Measurements from ENCODE around the gene KLK2.

Gene KLK2

DNA sequence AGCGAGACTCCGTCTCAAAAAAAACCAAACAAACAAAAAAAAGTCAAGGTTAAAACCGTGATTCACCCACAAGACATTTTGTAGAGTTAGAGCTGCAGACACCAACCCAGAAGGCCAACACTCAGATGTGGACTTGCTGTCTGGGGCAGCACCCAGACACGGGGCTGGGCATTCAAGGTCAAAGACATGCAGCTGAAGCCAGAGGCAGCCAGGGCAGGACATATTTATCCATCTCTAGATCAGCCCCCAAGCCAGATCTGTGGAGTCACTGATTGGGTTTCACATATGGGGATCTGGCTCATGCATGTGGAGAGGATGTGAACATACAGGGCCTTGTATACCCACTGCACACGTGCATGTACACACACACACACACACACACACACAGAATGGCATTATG, 43.4 kb upstream of the KLK2 start:
- Histone ChIP-seq H4K20me1 (ENCODE audit: insufficient read depth, low read length, poor library complexity, severe bottlenecking) (no peaks in the 10 kb centered on the region), H3F3A (ENCODE audit: low read depth) (no peaks in the 10 kb centered on the region), H3K36me3 (ENCODE audit: insufficient read depth, low read length) (no peaks in the 10 kb centered on the region), H3K9me2 (replicated peaks; ENCODE audit: low read depth, low read length) (no peaks in the 10 kb centered on the region), H2AFZ (ENCODE audit: low read length) (no peak overlapping the region), H3K4me1 (ENCODE audit: insufficient read depth, low read length, poor library complexity, severe bottlenecking) (no peaks in the 10 kb centered on the region), H3K79me2 (ENCODE audit: insufficient read depth, low read length) (no peaks in the 10 kb centered on the region), H3K4me3 (ENCODE audit: low read length, poor library complexity, severe bottlenecking) (no peak overlapping the region), H3K9me3 (ENCODE audit: insufficient read depth, low read depth, low read length) (no peaks in the 10 kb centered on the region), H3K9ac (ENCODE audit: low read depth, low read length, poor library complexity, severe bottlenecking) (no peak overlapping the region), H3K27me3 (ENCODE audit: insufficient read depth, low read length, poor library complexity, severe bottlenecking) (no peaks in the 10 kb centered on the region), H3K4me2 (ENCODE audit: low read depth, low read length, poor library complexity, severe bottlenecking) (no peak overlapping the region)
- TF ChIP-seq, protein P1, sequence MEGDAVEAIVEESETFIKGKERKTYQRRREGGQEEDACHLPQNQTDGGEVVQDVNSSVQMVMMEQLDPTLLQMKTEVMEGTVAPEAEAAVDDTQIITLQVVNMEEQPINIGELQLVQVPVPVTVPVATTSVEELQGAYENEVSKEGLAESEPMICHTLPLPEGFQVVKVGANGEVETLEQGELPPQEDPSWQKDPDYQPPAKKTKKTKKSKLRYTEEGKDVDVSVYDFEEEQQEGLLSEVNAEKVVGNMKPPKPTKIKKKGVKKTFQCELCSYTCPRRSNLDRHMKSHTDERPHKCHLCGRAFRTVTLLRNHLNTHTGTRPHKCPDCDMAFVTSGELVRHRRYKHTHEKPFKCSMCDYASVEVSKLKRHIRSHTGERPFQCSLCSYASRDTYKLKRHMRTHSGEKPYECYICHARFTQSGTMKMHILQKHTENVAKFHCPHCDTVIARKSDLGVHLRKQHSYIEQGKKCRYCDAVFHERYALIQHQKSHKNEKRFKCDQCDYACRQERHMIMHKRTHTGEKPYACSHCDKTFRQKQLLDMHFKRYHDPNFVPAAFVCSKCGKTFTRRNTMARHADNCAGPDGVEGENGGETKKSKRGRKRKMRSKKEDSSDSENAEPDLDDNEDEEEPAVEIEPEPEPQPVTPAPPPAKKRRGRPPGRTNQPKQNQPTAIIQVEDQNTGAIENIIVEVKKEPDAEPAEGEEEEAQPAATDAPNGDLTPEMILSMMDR (conservative IDR thresholded peaks at IDR 0.05; ENCODE audit: low read length), result no peak
- no peak for TF ChIP-seq EZH2phosphoT487 (IDR thresholded peaks at IDR 0.05; ENCODE audit: borderline replicate concordance)

DNA sequence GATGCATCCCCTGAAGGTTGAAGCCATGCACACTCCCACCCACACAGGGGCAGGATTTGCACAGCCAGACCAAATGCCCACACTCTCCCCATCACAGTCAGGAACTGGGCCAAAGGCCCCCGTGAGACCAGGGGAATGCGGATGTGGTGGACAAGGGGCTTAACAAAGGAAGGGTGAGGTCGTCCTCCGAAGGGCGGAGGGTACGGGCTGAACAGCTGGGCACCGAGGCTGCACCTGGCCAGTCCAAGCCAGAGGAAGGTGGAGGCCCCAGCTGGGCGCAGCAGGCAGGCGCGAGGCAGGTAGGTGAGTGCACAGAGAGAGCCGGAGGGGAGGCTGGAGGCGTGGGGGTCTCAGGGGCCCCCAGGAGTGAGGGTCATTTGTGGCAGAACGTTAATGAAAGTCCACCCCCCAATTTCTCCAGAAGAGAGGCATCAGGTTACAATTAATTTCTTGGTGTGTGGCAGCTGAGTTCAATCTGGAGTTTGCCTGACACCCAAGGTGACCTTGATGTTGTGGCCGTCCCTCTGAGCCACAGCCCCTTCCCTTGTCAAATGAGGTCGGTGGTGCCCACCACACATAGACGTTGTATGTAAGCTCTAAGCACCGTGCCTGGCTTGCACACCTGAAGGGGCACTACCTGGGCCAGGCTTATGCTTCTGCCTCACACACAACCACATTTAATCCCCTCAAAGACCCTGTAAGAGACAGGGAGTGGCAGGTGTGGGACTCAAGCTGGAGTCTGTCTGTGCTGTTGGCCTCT, 42.8 kb upstream of the KLK2 start:
- no peaks in the 10 kb centered on the region for H3K4me1 ChIP-seq (ENCODE audit: insufficient read depth, low read length, poor library complexity, severe bottlenecking)
- no peaks in the 10 kb centered on the region for H3K9me3 ChIP-seq (ENCODE audit: insufficient read depth, low read depth, low read length)
- no peaks in the 10 kb centered on the region for H3K27me3 ChIP-seq (ENCODE audit: insufficient read depth, low read length, poor library complexity, severe bottlenecking)
- no peaks in the 10 kb centered on the region for H3F3A ChIP-seq (ENCODE audit: low read depth)
- no peak overlapping the region for H2AFZ ChIP-seq (ENCODE audit: low read length)
- no peaks in the 10 kb centered on the region for H3K79me2 ChIP-seq (ENCODE audit: insufficient read depth, low read length)
- TF ChIP-seq, protein P1 (conservative IDR thresholded peaks at IDR 0.05; ENCODE audit: low read length), result no peak
- TF ChIP-seq EZH2phosphoT487 (IDR thresholded peaks at IDR 0.05; ENCODE audit: borderline replicate concordance), result no peak
- no peaks in the 10 kb centered on the region for H4K20me1 ChIP-seq (ENCODE audit: insufficient read depth, low read length, poor library complexity, severe bottlenecking)
- H3K36me3 ChIP-seq (ENCODE audit: insufficient read depth, low read length), result no peaks in the 10 kb centered on the region
- H3K4me2 ChIP-seq (ENCODE audit: low read depth, low read length, poor library complexity, severe bottlenecking), result no peak overlapping the region
- no peaks in the 10 kb centered on the region for H3K9me2 ChIP-seq (replicated peaks; ENCODE audit: low read depth, low read length)
- no peak overlapping the region for H3K9ac ChIP-seq (ENCODE audit: low read depth, low read length, poor library complexity, severe bottlenecking)
- no peak overlapping the region for H3K4me3 ChIP-seq (ENCODE audit: low read length, poor library complexity, severe bottlenecking)

DNA sequence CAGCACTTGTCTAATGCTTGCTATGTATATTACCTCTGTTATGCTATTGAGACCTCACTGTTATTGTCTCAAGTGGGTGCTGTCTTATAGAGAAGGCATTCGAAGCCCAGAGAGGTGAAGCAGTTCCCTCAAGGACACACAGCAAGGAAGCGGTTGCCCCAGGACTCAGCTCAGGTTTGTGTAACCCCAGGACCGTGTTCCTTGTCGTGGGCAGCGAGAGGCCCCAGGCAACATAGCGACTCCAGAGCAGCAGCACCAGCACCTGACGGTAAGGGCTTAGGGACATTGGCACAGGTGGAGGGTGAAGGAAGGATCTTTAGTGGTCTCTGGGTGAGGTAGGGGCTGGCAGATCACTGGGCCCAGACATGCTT, 42.2 kb upstream of the KLK2 start:
- TF ChIP-seq EZH2phosphoT487 (IDR thresholded peaks at IDR 0.05; ENCODE audit: borderline replicate concordance), result no peak
- TF ChIP-seq, protein P1 (conservative IDR thresholded peaks at IDR 0.05; ENCODE audit: low read length), result no peak
- Histone ChIP-seq H3K9ac (ENCODE audit: low read depth, low read length, poor library complexity, severe bottlenecking) (no peak overlapping the region), H3K4me2 (ENCODE audit: low read depth, low read length, poor library complexity, severe bottlenecking) (no peak overlapping the region), H3K9me2 (replicated peaks; ENCODE audit: low read depth, low read length) (no peaks in the 10 kb centered on the region), H3K4me1 (ENCODE audit: insufficient read depth, low read length, poor library complexity, severe bottlenecking) (no peaks in the 10 kb centered on the region), H2AFZ (ENCODE audit: low read length) (no peak overlapping the region), H3K79me2 (ENCODE audit: insufficient read depth, low read length) (no peaks in the 10 kb centered on the region), H3K36me3 (ENCODE audit: insufficient read depth, low read length) (no peaks in the 10 kb centered on the region), H4K20me1 (ENCODE audit: insufficient read depth, low read length, poor library complexity, severe bottlenecking) (no peaks in the 10 kb centered on the region), H3F3A (ENCODE audit: low read depth) (no peaks in the 10 kb centered on the region), H3K27me3 (ENCODE audit: insufficient read depth, low read length, poor library complexity, severe bottlenecking) (no peaks in the 10 kb centered on the region), H3K4me3 (ENCODE audit: low read length, poor library complexity, severe bottlenecking) (no peak overlapping the region), H3K9me3 (ENCODE audit: insufficient read depth, low read depth, low read length) (no peaks in the 10 kb centered on the region)

Data from Loucy (cell line).